Panc1 (cell line): ENCODE measurements around the gene CCDC192.

Source experiments
- REST ChIP-seq, 2 experiments: IDR thresholded peaks; 2 replicates each; pipeline ENCODE4 v1.6.1; 2011 to 2012; ENCODE audit warnings: low read depth in 2 of 2, control low read depth in 1 of 2, low read length in 1 of 2, mild to moderate bottlenecking in 1 of 2, moderate library complexity in 1 of 2; ENCODE audit not compliant: insufficient read depth in 1 of 2
- TCF7L2 ChIP-seq: IDR thresholded peaks from 2 replicates; pipeline ENCODE4 v1.6.1; 2011; ENCODE audit warnings: mild to moderate bottlenecking, low read depth, low read length, inconsistent platforms
- TF ChIP-seq, protein P1 (sequence below): fragments of 450-650 bp; IDR thresholded peaks from 2 replicates; pipeline ENCODE4 v1.5.1; 2017; ENCODE audit warnings: mild to moderate bottlenecking

GRCh38 chr5:127976991-127977717 is 274.0 kb downstream of the CCDC192 start:
- no peak for TF ChIP-seq TCF7L2
- TF ChIP-seq, protein P1, sequence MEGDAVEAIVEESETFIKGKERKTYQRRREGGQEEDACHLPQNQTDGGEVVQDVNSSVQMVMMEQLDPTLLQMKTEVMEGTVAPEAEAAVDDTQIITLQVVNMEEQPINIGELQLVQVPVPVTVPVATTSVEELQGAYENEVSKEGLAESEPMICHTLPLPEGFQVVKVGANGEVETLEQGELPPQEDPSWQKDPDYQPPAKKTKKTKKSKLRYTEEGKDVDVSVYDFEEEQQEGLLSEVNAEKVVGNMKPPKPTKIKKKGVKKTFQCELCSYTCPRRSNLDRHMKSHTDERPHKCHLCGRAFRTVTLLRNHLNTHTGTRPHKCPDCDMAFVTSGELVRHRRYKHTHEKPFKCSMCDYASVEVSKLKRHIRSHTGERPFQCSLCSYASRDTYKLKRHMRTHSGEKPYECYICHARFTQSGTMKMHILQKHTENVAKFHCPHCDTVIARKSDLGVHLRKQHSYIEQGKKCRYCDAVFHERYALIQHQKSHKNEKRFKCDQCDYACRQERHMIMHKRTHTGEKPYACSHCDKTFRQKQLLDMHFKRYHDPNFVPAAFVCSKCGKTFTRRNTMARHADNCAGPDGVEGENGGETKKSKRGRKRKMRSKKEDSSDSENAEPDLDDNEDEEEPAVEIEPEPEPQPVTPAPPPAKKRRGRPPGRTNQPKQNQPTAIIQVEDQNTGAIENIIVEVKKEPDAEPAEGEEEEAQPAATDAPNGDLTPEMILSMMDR: no peak
- TF ChIP-seq REST (IDR thresholded peaks at IDR 0.05; ENCODE audit: insufficient read depth in 1 of 2, low read depth in 2 of 2, low read length in 1 of 2): no peak
